ENCODE results near the gene ANKS6. TPM values are rescaled to one million over a fixed set of nuclear protein-coding genes. Genes with fewer than 3 reads are reported as not detected.
A peak's percentile ranks its signal among the peaks of the same experiment; 100 is the strongest.

Gene ANKS6
- total and polyA plus RNA-seq, 2 of the 8 experiments (the other 6 are each of a cell fraction or from before 2014, with no cell fraction given) = 34.1 to 56.3 TPM

- peaks cover 44 to 70% (median 61%) of the 10 kb centered on the region in 4 experiments for H3K27me3 ChIP-seq (replicated peaks in 1 of 4; ENCODE audit: control insufficient read depth in 3 of 4, extremely low read depth in 1 of 4, insufficient read depth in 3 of 4, low read length in 3 of 4)
- ChIA-PET POLR2A (ENCODE audit: partially characterized antibody) (no interaction called here), CTCF (ENCODE audit: partially characterized antibody) (interaction anchor here (0.7 to 2.6 kb wide), 18 partner anchors 16 to 452 kb away, joined by 3 to 15 read pairs (median 4); partner anchors contain the start of gene TBC1D2)
- peak; percentile 73 to 86 for DNase-seq (ENCODE audit: low read depth in 1 of 2, low spot score in 2 of 2)
- no peaks in the 10 kb centered on the region for H3K9me3 ChIP-seq (ENCODE audit: insufficient read depth in 2 of 2, low read depth in 1 of 2, low read length in 1 of 2)
- H3K27ac ChIP-seq (ENCODE audit: low read depth, low read length) = no peak overlapping the region
- H2BK12ac ChIP-seq (ENCODE audit: low read depth, low read length) = no peak overlapping the region
- no peak overlapping the region for H4K91ac ChIP-seq (replicated peaks; ENCODE audit: insufficient read length, low read length)
- H2AFZ ChIP-seq (ENCODE audit: low read length) = peak overlapping the region; percentile 18; the same call in 1 of the 2 replicates
- peaks cover 16% of the 10 kb centered on the region; the same call in 1 of the 2 replicates for H3K23me2 ChIP-seq (ENCODE audit: low read depth, low read length)
- peak overlapping the region; percentile 91; the same call in 1 of the 2 replicates for H4K8ac ChIP-seq (ENCODE audit: extremely low read depth, insufficient read depth, low read length)
- H3K23ac ChIP-seq (ENCODE audit: insufficient read length) = no peak overlapping the region
- FAIRE-seq = peak; percentile 42
- H3K79me2 ChIP-seq (ENCODE audit: control insufficient read depth in 1 of 2, insufficient read depth in 2 of 2, low read length in 2 of 2) = no peaks in the 10 kb centered on the region
- H3K36me3 ChIP-seq (ENCODE audit: control insufficient read depth in 2 of 4, insufficient read depth in 4 of 4, low read length in 3 of 4) = peaks cover 0 to 4% (median 0%) of the 10 kb centered on the region in 4 experiments; a peak in 1 of 8 replicates
- peak overlapping the region in 3 of 4 experiments; percentile 29 to 55 (median 52); a peak in 6 of 8 replicates for H3K4me3 ChIP-seq (ENCODE audit: extremely low read depth in 1 of 4, insufficient read depth in 2 of 4, low read depth in 3 of 4, low read length in 4 of 4)
- peaks cover 0 to 11% (median 5%) of the 10 kb centered on the region in 4 experiments; a peak in 5 of 7 replicates for H3K4me1 ChIP-seq (replicated peaks in 1 of 4; ENCODE audit: control insufficient read depth in 3 of 4, insufficient read depth in 4 of 4, low read length in 3 of 4)
- no peak overlapping the region for H3K9ac ChIP-seq (replicated peaks in 1 of 4; ENCODE audit: extremely low read depth in 1 of 4, low read depth in 3 of 4, low read length in 3 of 4)
- no peak overlapping the region for H4K5ac ChIP-seq (ENCODE audit: insufficient read length, low read depth, low read length)
- H2BK5ac ChIP-seq (ENCODE audit: low read depth, low read length) = no peak overlapping the region
- WGBS, 2 experiments (ENCODE audit: extremely low coverage in 1 of 2, insufficient coverage in 1 of 2, insufficient read length in 1 of 2, insufficient replicate concordance in 2 of 2, low coverage in 1 of 2, low lambda C conversion rate in 2 of 2, missing lambda C conversion rate in 1 of 2) = 7% methylated on average over 73 of the region's 79 CpGs; no CpG with 5 or more reads in 1 of the 2 experiments
- H2BK120ac ChIP-seq (replicated peaks; ENCODE audit: low read depth, low read length) = no peak overlapping the region
- H3K14ac ChIP-seq (ENCODE audit: insufficient read length) = no peak overlapping the region
- H3K56ac ChIP-seq (replicated peaks; ENCODE audit: insufficient read length, low read depth, low read length) = no peak overlapping the region
- peaks cover 0 to 8% of the 10 kb centered on the region in 2 experiments for H4K20me1 ChIP-seq (replicated peaks in 1 of 2; ENCODE audit: control insufficient read depth in 1 of 2, insufficient read depth in 2 of 2, low read length in 2 of 2)
- no peak overlapping the region for H2AK5ac ChIP-seq (ENCODE audit: low read depth, low read length)
- H2BK20ac ChIP-seq (ENCODE audit: low read length) = no peak overlapping the region
- H2BK15ac ChIP-seq (ENCODE audit: low read length) = no peak overlapping the region
- no peak overlapping the region; the same call in 1 of the 2 replicates for H3K18ac ChIP-seq (ENCODE audit: extremely low read depth, low read length)
- peak overlapping the region; percentile 38 to 71 for H3K4me2 ChIP-seq (ENCODE audit: insufficient read depth in 1 of 2, low read depth in 2 of 2, low read length in 2 of 2)
- H3K4ac ChIP-seq (replicated peaks; ENCODE audit: insufficient read length, low read depth, low read length) = no peak overlapping the region
- no peaks in the 10 kb centered on the region for H3K79me1 ChIP-seq (ENCODE audit: low read depth, low read length)
- TF ChIP-seq RBBP5 (IDR thresholded peaks at IDR 0.05; ENCODE audit: borderline replicate concordance, low read depth, low read length) = no peak; the same call in 1 of the 2 replicates
- TF ChIP-seq CBX8 (IDR thresholded peaks at IDR 0.05; ENCODE audit: borderline replicate concordance, low read depth, low read length) = no peak
- no peak for TF ChIP-seq CEBPB (IDR thresholded peaks at IDR 0.05; ENCODE audit: low read depth, low read length)
- TF ChIP-seq RXRA (IDR thresholded peaks at IDR 0.05; ENCODE audit: insufficient read depth, low read depth, low read length) = no peak
- TF ChIP-seq HDAC6 (IDR thresholded peaks at IDR 0.05; ENCODE audit: low read depth, low read length) = no peak
- no peak for TF ChIP-seq GABPA (IDR thresholded peaks at IDR 0.05; ENCODE audit: borderline replicate concordance, insufficient read depth, low read length)
- no peak for TF ChIP-seq HDAC2 (IDR thresholded peaks at IDR 0.05; ENCODE audit: borderline replicate concordance in 1 of 2, low read depth in 2 of 2, low read length in 2 of 2)
- peak; percentile 58 for TF ChIP-seq KDM4A (IDR thresholded peaks at IDR 0.05; ENCODE audit: low read depth, low read length, severe bottlenecking)
- no peak for TF ChIP-seq SIX5 (IDR thresholded peaks at IDR 0.05; ENCODE audit: low read depth, low read length)
- no peak for TF ChIP-seq TAF7 (optimal IDR thresholded peaks at IDR 0.05; ENCODE audit: borderline replicate concordance, low read depth, low read length)
Observed at GRCh38 chr9:98707166-98708102, 88.9 kb downstream of the ANKS6 start.

Data from H1 (cell line).